Kidney (tissue), 14 donors: ENCODE data around the gene SAMD3. TPM values are rescaled to one million over a fixed set of nuclear protein-coding genes. Genes with fewer than 3 reads are reported as not detected.

Source experiments
- DNase-seq, 5 donors: peaks; one replicate each; pipeline ENCODE4 v3.0.0-alpha.2; 2013 to 2020
- FAIRE-seq: peaks from 2 replicates; lab custom pipeline; 2012; peaks lifted over from hg19 to GRCh38; lab: Jason Lieb, UNC
- H3K27ac ChIP-seq, 2 donors: one replicate each; pipeline ENCODE4 v1.7.0; 2013; ENCODE audit warnings: low read depth in 2 of 2, low read length in 2 of 2, inconsistent platforms in 1 of 2
- H3K27me3 ChIP-seq: one replicate; pipeline ENCODE4 v1.7.1; 2013; ENCODE audit warnings: low read length, inconsistent platforms; ENCODE audit not compliant: control insufficient read depth, insufficient read depth
- H3K36me3 ChIP-seq, 3 donors: one replicate each; pipeline versions ENCODE4 v1.7.0 to v1.7.1; 2013; ENCODE audit warnings: low read length in 3 of 3, control low read depth in 1 of 3, inconsistent platforms in 1 of 3; ENCODE audit not compliant: insufficient read depth in 3 of 3, control insufficient read depth in 2 of 3
- H3K4me1 ChIP-seq, 3 donors: one replicate each; pipeline versions ENCODE4 v1.7.0 to v1.7.1; 2013; ENCODE audit warnings: low read length in 3 of 3, inconsistent platforms in 1 of 3, low read depth in 1 of 3; ENCODE audit not compliant: control insufficient read depth in 2 of 3, insufficient read depth in 2 of 3
- H3K4me3 ChIP-seq, 3 donors: one replicate each; pipeline versions ENCODE4 v1.7.0 to v1.8.1; 2013; ENCODE audit warnings: low read length in 3 of 3, control low read depth in 1 of 3, inconsistent platforms in 1 of 3
- H3K9ac ChIP-seq, 3 donors: one replicate each; pipeline versions ENCODE4 v1.7.0 to v1.7.1; 2013; ENCODE audit warnings: low read length in 3 of 3, control low read depth in 1 of 3, inconsistent platforms in 1 of 3
- H3K9me3 ChIP-seq, 3 donors: one replicate each; pipeline versions ENCODE4 v1.7.0 to v1.7.1; 2013; ENCODE audit warnings: low read length in 3 of 3, control low read depth in 1 of 3, inconsistent platforms in 1 of 3; ENCODE audit not compliant: control insufficient read depth in 2 of 3, insufficient read depth in 1 of 3
- CTCF ChIP-seq: IDR thresholded peaks from 3 replicates; pipeline ENCODE4 v1.5.1; 2012; ENCODE audit warnings: mild to moderate bottlenecking, moderate library complexity, borderline replicate concordance; ENCODE audit not compliant: insufficient read depth; ENCODE audit errors: extremely low read depth
- intact Hi-C: fragments of 100-400 bp; cut with DNase I; formaldehyde crosslinking; loops from one replicate; pipeline ENCODE4 v1.11.1; 2022
- polyA plus RNA-seq: library from polyadenylated mRNA; stranded (reverse); fragments of 350-450 nt; fragmentation: Illumina TruSeq; extraction: RNeasy Lipid Tissue Mini Kit (QIAGEN cat#74804); gene quantifications from one replicate; pipeline ENCODE4 v1.2.3, GENCODE V29; 2014; ENCODE audit warnings: low read depth, low replicate concordance; ENCODE audit not compliant: insufficient read depth
- total RNA-seq: library from RNA; stranded (reverse); fragmentation: NEBNext Ultra II Directional; extraction: Animal tissue kit (Norgen Biotek cat#: 25700); gene quantifications from one replicate; pipeline ENCODE4 v1.2.1, GENCODE V29; 2021
- donor health status: control.
- donor health status: control.
- donor health status: control.
- donor health status: control.
- donor health status: control.
- donor health status: DM: yes; HTN: yes; CAD: no.
- donor health status: Normal renal cell carcinoma (clear cell type).

The SAMD3 gene
- total and polyA plus RNA-seq, 2 donors from 2014 or later: 1.1 to 3.5 TPM

- Histone ChIP-seq H3K27me3 (no peaks in the 10 kb centered on the region), H3K4me3 (no peak overlapping the region), H3K27ac (no peak overlapping the region), H3K4me1 (no peaks in the 10 kb centered on the region), H3K9ac (no peak overlapping the region), H3K36me3 (peaks cover 0 to 2% (median 0%) of the 10 kb centered on the region in 3 donors), H3K9me3 (no peaks in the 10 kb centered on the region)
- FAIRE-seq (no peak), DNase-seq (no peak)
- no peak for TF ChIP-seq CTCF
- intact Hi-C loops: no loop called here
Observed at GRCh38 chr6:130138909-130139242, 83.9 kb downstream of the SAMD3 start.

- no peak for FAIRE-seq
- Histone ChIP-seq H3K4me1 (no peaks in the 10 kb centered on the region), H3K27ac (no peak overlapping the region), H3K4me3 (no peak overlapping the region), H3K9me3 (no peaks in the 10 kb centered on the region), H3K9ac (no peak overlapping the region), H3K27me3 (no peaks in the 10 kb centered on the region), H3K36me3 (peaks cover 0 to 2% (median 0%) of the 10 kb centered on the region in 3 donors)
- no peak for DNase-seq
- intact Hi-C loops: no loop called here
- TF ChIP-seq CTCF: no peak
Observed at GRCh38 chr6:130138116-130138908, 84.4 kb downstream of the SAMD3 start.

GRCh38 chr6:130136798-130137197 is 86.0 kb downstream of the SAMD3 start:
- H3K27ac ChIP-seq: no peak overlapping the region
- H3K4me1 ChIP-seq: no peaks in the 10 kb centered on the region
- H3K36me3 ChIP-seq: peaks cover 0 to 2% (median 0%) of the 10 kb centered on the region in 3 donors
- no peaks in the 10 kb centered on the region for H3K27me3 ChIP-seq
- no peak for FAIRE-seq
- no peak for TF ChIP-seq CTCF
- no peak overlapping the region for H3K4me3 ChIP-seq
- no peak for DNase-seq
- no peak overlapping the region for H3K9ac ChIP-seq
- intact Hi-C loops: no loop called here
- H3K9me3 ChIP-seq: no peaks in the 10 kb centered on the region

- FAIRE-seq: no peak
- Histone ChIP-seq H3K4me3 (no peak overlapping the region), H3K4me1 (no peaks in the 10 kb centered on the region), H3K9me3 (no peaks in the 10 kb centered on the region), H3K9ac (no peak overlapping the region), H3K36me3 (peaks cover 0 to 2% (median 0%) of the 10 kb centered on the region in 3 donors), H3K27me3 (no peaks in the 10 kb centered on the region), H3K27ac (no peak overlapping the region)
- TF ChIP-seq CTCF: no peak
- peak in 2 of 5 donors; percentile 18 to 21 for DNase-seq
- intact Hi-C loops: no loop called here
Observed at GRCh38 chr6:130134582-130134981, 88.2 kb downstream of the SAMD3 start.
